Midbrain (tissue), 1 donor: ENCODE results near the gene SSUH2.

Experiments used
- DNase-seq: peaks from one replicate; lab custom pipeline; 2025; lab: John Stamatoyannopoulos, UW

The SSUH2 gene

GRCh38 chr3:8640223-8640622, 4.4 kb downstream of the SSUH2 start:
- no peak for DNase-seq

GRCh38 chr3:8639659-8640000, 5.0 kb downstream of the SSUH2 start:
- no peak for DNase-seq

DNA sequence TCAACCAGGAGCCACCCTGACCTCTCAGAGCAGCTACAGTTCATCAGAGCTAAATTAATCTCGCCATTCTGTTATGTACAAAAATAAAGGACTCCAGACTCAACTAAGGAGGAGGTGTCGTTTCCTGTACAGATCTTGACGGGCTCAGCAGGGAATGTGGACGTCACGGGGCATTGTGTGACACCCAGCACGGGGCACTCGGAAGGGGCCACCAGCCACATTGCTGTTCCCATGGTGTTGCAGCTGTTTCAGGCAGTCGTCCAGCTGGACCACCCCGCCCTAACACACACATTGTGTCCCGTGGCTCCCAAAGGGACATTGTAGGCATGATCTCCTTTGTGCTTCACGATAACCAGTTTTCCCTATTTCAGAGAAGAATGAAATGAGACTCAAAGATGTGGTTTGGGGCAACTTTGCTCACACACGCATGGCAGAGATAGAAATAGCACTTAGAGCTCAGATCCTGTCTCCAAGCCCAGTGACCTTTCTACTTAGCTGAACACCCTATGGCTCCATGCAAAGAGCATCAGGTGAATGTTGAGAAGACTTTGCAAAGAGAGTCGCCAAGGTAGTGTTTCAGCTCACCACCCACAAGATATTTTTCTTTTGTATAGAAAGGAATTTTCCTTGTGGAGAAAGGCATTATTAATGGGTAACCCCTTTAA, 5.5 kb downstream of the SSUH2 start:
- DNase-seq, result no peak

- no peak for DNase-seq
Measured at GRCh38 chr3:8637348-8637747, 7.2 kb downstream of the SSUH2 start.

DNA sequence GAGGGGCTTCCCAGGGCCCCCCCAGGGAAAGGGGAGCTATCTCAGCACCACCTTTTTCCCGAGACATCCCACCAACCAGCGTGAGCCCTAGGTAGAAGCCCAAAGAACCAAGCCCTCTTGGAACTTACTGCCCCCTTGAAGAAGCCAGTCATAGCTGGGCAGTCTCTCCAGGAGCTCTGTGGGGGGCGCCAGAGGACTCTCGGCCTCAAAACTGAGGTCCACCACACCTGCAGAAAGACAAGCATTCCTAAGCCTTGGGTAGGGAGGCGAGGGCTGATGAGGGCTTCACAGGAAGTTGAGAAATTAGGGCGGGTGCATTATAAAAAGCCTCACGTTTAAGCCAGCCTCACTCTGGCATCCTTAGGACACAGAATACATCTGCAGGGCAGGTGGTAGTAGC, 9.0 kb downstream of the SSUH2 start:
- DNase-seq, result no peak

DNA sequence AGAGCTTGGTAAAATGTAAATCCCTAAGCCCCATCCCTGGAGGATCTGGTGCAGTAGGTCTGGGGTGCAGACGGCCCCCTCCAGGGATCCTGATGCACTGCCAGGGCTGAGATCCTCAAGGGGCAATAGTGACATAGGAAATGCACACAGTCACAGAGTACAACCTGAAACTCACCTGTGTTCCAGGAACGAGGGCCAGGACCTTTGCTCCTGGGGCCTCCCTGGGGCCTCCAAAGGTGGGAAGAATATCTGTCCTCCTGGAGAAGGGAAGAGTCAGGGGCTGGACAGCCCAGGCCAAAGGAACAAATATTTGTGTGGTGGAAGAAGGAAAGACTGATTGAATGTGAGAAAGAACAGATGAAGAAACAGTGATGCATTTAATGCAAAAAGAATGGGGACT, 9.5 kb downstream of the SSUH2 start:
- DNase-seq, result no peak

GRCh38 chr3:8632402-8633237, 12.0 kb downstream of the SSUH2 start:
- DNase-seq, result no peak

GRCh38 chr3:8631661-8632060, 12.9 kb downstream of the SSUH2 start:
- no peak for DNase-seq

- DNase-seq, result no peak
Measured at GRCh38 chr3:8629151-8630021, 15.2 kb downstream of the SSUH2 start.

GRCh38 chr3:8627949-8628348, 16.6 kb downstream of the SSUH2 start:
- DNase-seq, result no peak

- DNase-seq, result no peak
Measured at GRCh38 chr3:8627201-8627940, 17.2 kb downstream of the SSUH2 start.

DNA sequence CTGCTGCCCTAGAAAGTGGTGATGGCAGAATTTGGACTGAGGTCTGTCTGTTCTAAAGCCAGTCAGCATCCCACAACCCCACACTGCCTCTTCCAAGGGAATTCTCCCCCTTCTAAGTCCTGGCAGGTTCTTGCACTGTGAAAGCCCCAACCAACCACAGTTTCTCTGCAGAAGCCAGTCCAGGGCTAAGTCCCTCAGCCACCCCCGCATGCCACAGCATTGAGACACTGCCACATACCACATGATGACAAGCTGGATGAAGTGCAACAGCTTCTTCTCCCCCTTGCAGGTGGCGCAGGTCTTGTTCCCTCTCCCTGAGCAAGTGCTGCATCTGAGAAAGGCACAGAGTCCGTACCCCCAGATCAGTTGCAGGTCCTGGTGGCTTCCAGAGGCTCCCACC, 18.6 kb downstream of the SSUH2 start:
- no peak for DNase-seq

DNA sequence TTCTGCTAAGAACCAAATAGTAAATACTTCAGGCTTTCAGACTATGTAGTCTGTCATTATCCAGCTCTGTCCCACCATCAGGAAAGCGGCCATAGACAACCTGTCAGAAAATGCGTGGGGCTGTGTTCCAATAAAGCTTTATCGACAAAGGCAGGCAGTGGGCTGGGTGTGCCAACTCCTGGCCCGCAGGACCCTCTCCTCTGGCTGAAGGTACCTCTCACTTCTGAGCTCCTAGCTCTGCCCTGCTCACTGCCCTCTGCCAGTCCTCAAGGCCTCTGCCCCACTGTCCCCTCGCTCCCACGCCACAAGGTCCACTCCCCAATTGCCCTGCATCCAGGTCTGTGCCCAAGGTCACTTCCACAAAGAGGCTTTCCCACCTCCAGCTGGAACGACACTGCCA, 20.0 kb downstream of the SSUH2 start:
- no peak for DNase-seq

DNA sequence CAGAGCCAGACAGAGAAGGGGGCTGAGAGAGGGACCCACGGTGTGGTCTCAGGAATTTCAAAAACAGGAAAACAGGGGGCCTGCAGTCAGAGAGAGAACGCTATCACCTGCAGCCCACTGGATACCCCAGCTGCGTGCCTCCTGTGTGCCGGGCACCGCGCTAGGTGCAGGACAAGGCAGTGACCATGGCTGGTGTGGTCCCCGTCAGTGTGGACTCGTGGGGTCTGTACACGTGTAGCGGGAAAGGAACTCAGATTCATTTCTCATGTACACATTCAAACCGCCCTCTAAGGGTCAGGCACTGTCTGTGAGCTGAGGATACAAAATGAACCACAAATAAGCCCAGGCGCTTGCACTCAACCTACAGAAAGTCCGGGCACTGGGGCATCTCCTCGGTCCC, 20.9 kb downstream of the SSUH2 start:
- DNase-seq, result no peak

GRCh38 chr3:8622873-8623691, 21.5 kb downstream of the SSUH2 start:
- DNase-seq, result peak; percentile 59

DNA sequence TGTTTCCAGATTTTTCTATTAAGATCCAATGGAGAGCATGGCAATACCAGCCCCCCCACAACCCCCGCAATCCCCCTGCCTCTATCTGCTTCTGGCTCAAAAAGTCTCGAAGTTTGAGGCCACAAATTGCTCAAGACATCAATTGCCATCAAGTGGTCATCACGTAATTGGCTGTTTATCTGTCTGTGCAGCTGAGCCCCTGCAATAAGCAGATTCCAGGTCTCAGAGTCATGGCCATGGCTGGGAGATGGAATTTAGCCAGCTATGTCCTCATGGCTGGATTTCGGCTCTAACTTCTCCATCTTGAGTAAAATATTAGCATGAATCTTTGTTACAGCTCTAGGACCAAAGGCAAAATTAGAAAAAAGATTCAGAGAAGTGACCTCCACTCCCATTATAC, 22.7 kb downstream of the SSUH2 start:
- no peak for DNase-seq

GRCh38 chr3:8621141-8621540, 23.5 kb downstream of the SSUH2 start:
- no peak for DNase-seq

DNA sequence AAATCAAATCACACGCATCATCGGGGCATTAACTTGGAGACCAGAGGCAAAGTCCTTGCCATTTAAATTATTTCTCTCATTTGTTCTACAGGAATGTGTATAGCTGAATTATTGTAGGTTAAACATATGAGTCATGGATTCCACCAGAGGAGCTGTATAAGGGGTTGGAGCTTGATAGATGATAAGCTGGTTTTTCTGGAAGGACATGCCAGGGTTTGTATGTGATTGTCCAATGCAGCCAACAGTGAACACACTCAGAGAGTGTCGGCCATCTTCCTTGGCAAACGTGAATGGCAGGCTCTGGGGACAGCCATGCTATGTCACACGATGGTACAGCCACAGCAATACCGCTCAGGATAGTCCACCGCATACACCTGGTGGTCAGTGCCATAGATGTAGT, 25.1 kb downstream of the SSUH2 start:
- DNase-seq, result no peak

GRCh38 chr3:8618950-8619349, 25.6 kb downstream of the SSUH2 start:
- DNase-seq, result no peak

DNA sequence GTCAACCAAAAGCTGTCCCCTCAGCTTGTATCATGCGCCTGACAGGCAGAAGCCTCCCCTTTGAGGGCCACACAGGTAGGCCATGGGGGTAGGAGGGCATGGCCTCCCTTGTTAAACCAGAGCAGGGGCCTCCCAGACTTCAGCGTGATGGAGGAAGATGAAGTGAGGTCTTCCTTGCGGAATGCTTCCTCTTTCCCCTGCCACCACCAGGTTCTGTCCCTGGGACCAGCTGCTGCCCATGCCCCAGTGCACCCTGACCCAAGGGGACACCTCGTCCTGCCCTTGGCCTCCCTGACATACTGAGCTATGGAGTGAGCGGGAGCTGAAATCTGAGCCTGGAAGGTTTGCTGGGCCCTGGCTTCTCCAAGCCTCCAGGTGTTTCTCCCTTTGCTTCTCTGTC, 26.7 kb downstream of the SSUH2 start:
- no peak for DNase-seq

DNA sequence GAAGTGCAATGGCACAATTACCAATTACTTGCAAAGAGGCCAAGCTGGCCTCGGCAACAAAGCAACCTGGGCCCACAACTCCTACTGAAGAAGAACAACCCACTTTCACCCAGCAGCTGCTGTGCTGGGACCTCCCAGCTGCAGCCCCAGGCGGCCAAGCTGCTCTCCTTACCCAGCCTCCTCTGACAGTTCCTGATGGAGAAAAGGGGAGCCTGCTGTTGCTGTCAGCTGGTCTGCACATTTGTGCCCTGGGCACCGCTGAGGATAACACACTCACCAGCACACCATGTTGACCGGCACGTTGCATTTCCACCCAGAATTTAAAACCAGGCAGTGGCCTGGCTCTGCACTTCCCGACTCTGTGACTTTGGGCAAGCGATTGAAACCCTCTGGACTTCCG, 33.6 kb downstream of the SSUH2 start:
- no peak for DNase-seq
